ENCODE measurements around the gene SBK2. TPM values are rescaled to one million over a fixed set of nuclear protein-coding genes. Genes with fewer than 3 reads are reported as not detected.
A peak's percentile ranks its signal among the peaks of the same experiment; 100 is the strongest.

Gene SBK2
- total and polyA plus RNA-seq, 8 donors = not detected

DNA sequence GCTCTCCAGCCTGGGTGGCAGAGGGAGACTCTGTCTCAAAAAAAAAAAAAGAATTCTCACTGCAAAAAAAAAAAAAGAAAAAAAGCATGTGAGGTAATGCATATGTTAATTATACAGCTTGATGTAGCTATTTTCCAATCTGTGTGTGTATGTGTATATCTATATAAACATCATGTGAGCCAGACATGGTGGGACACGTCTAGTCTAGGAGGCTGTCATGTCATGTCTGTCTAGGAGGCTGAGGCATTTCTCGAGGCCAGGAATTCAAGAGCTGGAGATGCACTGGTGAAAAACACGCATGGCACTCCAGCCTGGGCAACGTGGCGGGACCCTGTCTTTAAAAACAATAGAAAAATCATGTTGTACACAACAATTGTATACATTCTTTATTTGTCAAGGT is 15.3 kb upstream of the SBK2 start:
- intact Hi-C loops (cut with DNase I; ENCODE audit: low total_unique reads) = no loop called here
- no peak overlapping the region for H3K27ac ChIP-seq
- no peak overlapping the region for H3K4me3 ChIP-seq
- H3K36me3 ChIP-seq = no peaks in the 10 kb centered on the region
- no peaks in the 10 kb centered on the region for H3K9me3 ChIP-seq
- TF ChIP-seq POLR2A (IDR thresholded peaks at IDR 0.05) (no peak), EP300 (IDR thresholded peaks at IDR 0.05) (no peak), POLR2AphosphoS5 (IDR thresholded peaks at IDR 0.05) (no peak)
- TF ChIP-seq, protein P1, sequence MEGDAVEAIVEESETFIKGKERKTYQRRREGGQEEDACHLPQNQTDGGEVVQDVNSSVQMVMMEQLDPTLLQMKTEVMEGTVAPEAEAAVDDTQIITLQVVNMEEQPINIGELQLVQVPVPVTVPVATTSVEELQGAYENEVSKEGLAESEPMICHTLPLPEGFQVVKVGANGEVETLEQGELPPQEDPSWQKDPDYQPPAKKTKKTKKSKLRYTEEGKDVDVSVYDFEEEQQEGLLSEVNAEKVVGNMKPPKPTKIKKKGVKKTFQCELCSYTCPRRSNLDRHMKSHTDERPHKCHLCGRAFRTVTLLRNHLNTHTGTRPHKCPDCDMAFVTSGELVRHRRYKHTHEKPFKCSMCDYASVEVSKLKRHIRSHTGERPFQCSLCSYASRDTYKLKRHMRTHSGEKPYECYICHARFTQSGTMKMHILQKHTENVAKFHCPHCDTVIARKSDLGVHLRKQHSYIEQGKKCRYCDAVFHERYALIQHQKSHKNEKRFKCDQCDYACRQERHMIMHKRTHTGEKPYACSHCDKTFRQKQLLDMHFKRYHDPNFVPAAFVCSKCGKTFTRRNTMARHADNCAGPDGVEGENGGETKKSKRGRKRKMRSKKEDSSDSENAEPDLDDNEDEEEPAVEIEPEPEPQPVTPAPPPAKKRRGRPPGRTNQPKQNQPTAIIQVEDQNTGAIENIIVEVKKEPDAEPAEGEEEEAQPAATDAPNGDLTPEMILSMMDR (IDR thresholded peaks at IDR 0.05) = no peak
- WGBS, 5 donors = 60 to 77% (median 65%) methylated on average over 5 of the region's 5 CpGs
- no peak for DNase-seq
- peaks cover 16 to 65% (median 42%) of the 10 kb centered on the region in 4 donors for H3K4me1 ChIP-seq
- peaks cover 0 to 35% (median 0%) of the 10 kb centered on the region in 3 donors for H3K27me3 ChIP-seq

DNA sequence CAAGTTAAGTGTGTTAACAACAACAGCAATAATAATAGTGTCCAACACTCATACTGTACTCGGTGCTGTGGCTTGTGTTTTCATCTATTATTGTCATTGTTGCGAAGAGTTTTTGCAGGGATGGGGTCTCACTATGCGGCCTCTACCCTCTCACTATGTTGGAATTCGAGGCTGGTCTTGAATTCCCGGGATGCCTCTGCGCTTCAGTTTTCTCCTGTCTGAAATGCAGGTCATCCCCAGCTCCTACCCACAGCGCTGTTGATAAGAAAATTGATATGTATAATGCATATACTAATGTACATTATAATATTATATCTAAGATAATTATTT is 13.4 kb upstream of the SBK2 start:
- H3K27ac ChIP-seq = peak overlapping the region; percentile 81 to 91 (median 88)
- H3K4me3 ChIP-seq = peak overlapping the region in 2 of 4 donors; percentile 7 to 21
- DNase-seq = no peak
- no peak for TF ChIP-seq POLR2A (IDR thresholded peaks at IDR 0.05)
- TF ChIP-seq POLR2AphosphoS5 (IDR thresholded peaks at IDR 0.05) = no peak
- TF ChIP-seq, protein P1 (IDR thresholded peaks at IDR 0.05) = no peak
- no peak for TF ChIP-seq EP300 (IDR thresholded peaks at IDR 0.05)
- no peaks in the 10 kb centered on the region for H3K36me3 ChIP-seq
- intact Hi-C loops (cut with DNase I; ENCODE audit: low total_unique reads) = no loop called here
- no peaks in the 10 kb centered on the region for H3K9me3 ChIP-seq
- WGBS, 5 donors = 54 to 65% (median 60%) methylated on average over 7 of the region's 7 CpGs
- H3K27me3 ChIP-seq = peaks cover 0 to 49% (median 0%) of the 10 kb centered on the region in 3 donors
- peaks cover 26 to 78% (median 51%) of the 10 kb centered on the region in 4 donors for H3K4me1 ChIP-seq

DNA sequence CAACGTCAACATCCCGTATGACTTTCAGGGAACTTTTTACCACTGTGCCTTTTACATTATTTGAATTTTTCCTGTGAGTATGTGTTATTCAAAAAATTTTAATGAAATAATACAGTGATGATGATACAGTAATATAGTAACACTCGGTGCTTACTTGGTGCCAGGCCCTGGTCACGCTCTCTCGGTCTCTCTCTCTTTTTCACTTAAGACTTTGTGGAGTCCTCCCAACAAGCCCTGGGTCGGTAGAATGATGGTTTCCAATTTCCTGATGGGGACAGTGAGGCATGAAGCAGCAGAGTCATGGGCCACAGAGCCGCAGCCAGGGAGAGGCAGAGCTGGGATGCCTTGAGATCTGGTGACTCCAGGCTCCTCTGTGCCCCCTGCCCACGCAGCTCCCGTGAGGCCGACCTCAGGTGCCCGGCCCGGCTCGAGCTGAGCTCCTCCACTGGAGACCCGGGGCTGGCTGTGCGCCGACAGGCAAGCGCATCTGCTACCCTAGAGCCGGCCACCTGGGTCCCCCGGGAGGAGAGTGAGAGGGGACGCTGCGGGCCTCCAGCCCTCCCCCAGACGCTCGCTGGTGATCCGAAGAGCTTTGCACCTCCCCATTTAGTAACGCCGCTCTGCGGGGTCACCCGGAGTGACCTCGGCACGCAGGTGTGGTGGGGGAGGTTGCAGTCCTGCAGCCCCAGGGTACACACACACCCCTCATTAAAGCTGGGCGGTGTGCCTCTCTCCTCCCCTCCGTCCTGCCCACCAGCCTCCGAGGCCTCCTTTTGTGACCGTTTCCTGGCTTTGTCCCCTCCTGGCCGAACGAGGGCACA is 12.8 kb upstream of the SBK2 start:
- peak; percentile 35 to 72 for DNase-seq
- no peaks in the 10 kb centered on the region for H3K36me3 ChIP-seq
- intact Hi-C loops (cut with DNase I; ENCODE audit: low total_unique reads) = no loop called here
- peak overlapping the region; percentile 81 to 91 (median 88) for H3K27ac ChIP-seq
- H3K9me3 ChIP-seq = no peaks in the 10 kb centered on the region
- 15 to 28% (median 18%) methylated on average over 22 to 36 of the region's 36 CpGs for WGBS, 5 donors
- H3K4me3 ChIP-seq = peak overlapping the region in 3 of 4 donors; percentile 7 to 30 (median 21)
- no peak for TF ChIP-seq POLR2A (IDR thresholded peaks at IDR 0.05)
- TF ChIP-seq, protein P1 (IDR thresholded peaks at IDR 0.05) = no peak
- no peak for TF ChIP-seq EP300 (IDR thresholded peaks at IDR 0.05)
- no peak for TF ChIP-seq POLR2AphosphoS5 (IDR thresholded peaks at IDR 0.05)
- H3K27me3 ChIP-seq = peaks cover 0 to 52% (median 0%) of the 10 kb centered on the region in 3 donors
- peaks cover 26 to 78% (median 52%) of the 10 kb centered on the region in 4 donors for H3K4me1 ChIP-seq

DNA sequence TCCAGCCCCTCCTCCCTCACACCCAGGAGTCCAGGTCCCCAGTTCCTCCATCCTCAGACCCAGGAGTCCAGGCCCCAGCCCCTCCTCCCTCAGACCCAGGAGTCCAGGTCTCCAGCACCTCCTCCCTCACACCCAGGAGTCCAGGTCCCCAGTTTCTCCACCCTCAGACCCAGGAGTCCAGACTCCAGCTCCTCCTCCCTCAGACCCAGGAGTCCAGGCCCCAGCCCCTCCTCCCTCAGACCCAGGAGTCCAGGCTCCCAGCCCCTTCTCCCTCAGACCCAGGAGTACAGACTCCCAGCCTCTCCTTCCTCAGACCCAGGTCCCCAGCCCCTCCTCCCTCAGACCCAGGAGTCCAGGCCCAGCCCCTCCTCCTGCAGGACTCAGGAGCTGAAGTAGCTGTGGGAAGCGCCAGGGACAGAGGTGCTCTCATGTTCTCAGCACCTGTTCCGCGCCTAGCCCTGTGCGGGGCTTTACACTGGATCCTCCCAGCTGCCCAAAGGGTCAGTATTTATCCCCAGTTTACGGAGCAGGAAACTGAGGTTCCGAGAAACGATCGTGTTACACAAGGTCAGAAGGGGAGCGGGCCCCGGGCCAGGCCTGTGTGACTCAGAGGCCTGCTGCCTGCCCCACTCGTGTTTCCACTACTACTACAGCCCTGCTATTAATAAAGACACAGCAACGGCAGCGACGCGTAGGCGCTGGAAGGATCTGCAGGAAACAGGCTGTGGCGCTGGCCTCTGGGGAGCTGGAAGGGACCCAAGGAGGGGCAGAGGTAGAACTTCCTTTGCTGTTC is 10.1 kb upstream of the SBK2 start:
- 8 to 33% (median 15%) methylated on average over 7 to 17 of the region's 17 CpGs for WGBS, 5 donors
- peaks cover 26 to 53% (median 39%) of the 10 kb centered on the region in 4 donors for H3K4me1 ChIP-seq
- no peak overlapping the region for H3K4me3 ChIP-seq
- H3K9me3 ChIP-seq = no peaks in the 10 kb centered on the region
- DNase-seq = peak; percentile 78 to 81
- H3K36me3 ChIP-seq = no peaks in the 10 kb centered on the region
- peaks cover 0 to 50% (median 0%) of the 10 kb centered on the region in 3 donors for H3K27me3 ChIP-seq
- peak overlapping the region; percentile 79 to 89 (median 88) for H3K27ac ChIP-seq
- TF ChIP-seq EP300 (IDR thresholded peaks at IDR 0.05) = no peak
- TF ChIP-seq POLR2AphosphoS5 (IDR thresholded peaks at IDR 0.05) = peak; percentile 48 to 64 (median 57)
- no peak for TF ChIP-seq POLR2A (IDR thresholded peaks at IDR 0.05)
- intact Hi-C loops (cut with DNase I; ENCODE audit: low total_unique reads) = no loop called here
